A549 (cell line): ENCODE measurements around the gene ERBB2.

Experiments used
- CEBPB ChIP-seq, 2 experiments: fragments of >200 bp in 1 of 2; sonication (Bioruptor Twin) in 1 of 2; formaldehyde crosslinking in 1 of 2; IDR thresholded peaks; 2 replicates each; pipeline ENCODE4 v1.6.1; 2012 to 2016
- EP300 ChIP-seq, 2 experiments: fragments of >200 bp; sonication (Bioruptor Twin); formaldehyde crosslinking; IDR thresholded peaks; 2 replicates in 1 of 2; 3 replicates in 1 of 2; pipeline ENCODE4 v1.6.1; 2016 to 2017
- JUN ChIP-seq, 2 experiments: fragments of >200 bp; sonication (Bioruptor Twin); formaldehyde crosslinking; IDR thresholded peaks; 2 replicates in 1 of 2; 3 replicates in 1 of 2; pipeline ENCODE4 v1.6.1; 2016 to 2017
- KDM1A ChIP-seq: fragments of 200-600 bp; sonication (generic); IDR thresholded peaks from 2 replicates; pipeline ENCODE4 v1.6.1; 2016; ENCODE audit warnings: low read depth, mild to moderate bottlenecking
- MAZ ChIP-seq: fragments of 150-350 bp; IDR thresholded peaks from 2 replicates; pipeline ENCODE4 v1.6.1; 2014; ENCODE audit warnings: antibody characterized with exemption, low read depth, low read length, borderline replicate concordance
- NPAS2 ChIP-seq: fragments of 250-450 bp; sonication (Bioruptor Pico); IDR thresholded peaks from 2 replicates; pipeline ENCODE4 v1.8.0; 2022; ENCODE audit warnings: mild to moderate bottlenecking, moderate library complexity, borderline replicate concordance
- RFX5 ChIP-seq: fragments of 450-650 bp; IDR thresholded peaks from 2 replicates; pipeline ENCODE4 v1.7.1; 2014; ENCODE audit warnings: antibody characterized with exemption, mild to moderate bottlenecking, moderate library complexity
- SREBF2 ChIP-seq: fragments of 450-650 bp; IDR thresholded peaks from 2 replicates; pipeline ENCODE4 v1.6.1; 2014; ENCODE audit warnings: mild to moderate bottlenecking, moderate library complexity
- TF ChIP-seq, protein P1 (sequence below): fragments of >200 bp; sonication (Bioruptor Twin); formaldehyde crosslinking; IDR thresholded peaks from 3 replicates; pipeline ENCODE4 v1.5.1; 2016
- TF ChIP-seq, protein P2 (sequence below): fragments of 250-450 bp; sonication (Bioruptor Pico); IDR thresholded peaks from 2 replicates; pipeline ENCODE4 v1.5.0; 2021; ENCODE audit warnings: mild to moderate bottlenecking, moderate library complexity, borderline replicate concordance

DNA sequence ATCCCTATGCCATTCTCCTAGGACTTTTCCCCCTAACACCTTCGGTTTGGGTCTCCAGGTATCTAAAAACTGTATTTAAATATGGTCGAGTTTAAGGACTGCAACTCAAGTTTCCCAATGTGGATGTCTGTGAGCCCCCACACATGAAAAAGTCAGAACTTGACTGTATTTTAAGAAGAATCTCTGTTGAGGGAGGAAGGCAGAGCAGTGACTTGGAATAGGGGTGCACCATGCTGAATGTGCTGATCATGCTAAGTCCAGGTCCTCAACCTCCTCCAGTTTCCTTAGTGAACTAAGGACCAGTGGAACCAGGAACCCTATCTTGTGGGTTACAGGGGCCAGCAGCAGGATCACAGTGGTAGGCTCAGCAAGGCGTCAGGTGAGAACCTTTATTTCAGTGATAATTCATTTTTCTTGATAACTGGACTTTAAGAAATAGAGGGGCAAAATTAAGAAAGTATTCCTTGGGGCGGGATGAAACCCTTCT, 57.4 kb downstream of the ERBB2 start:
- TF ChIP-seq RFX5 (no peak), KDM1A (no peak), SREBF2 (no peak), NPAS2 (CRISPR knock-in tag) (no peak), EP300 (IDR thresholded peaks at IDR 0.05) (no peak), MAZ (no peak), CEBPB (IDR thresholded peaks at IDR 0.05) (no peak), JUN (IDR thresholded peaks at IDR 0.05) (no peak)
- TF ChIP-seq, protein P1, sequence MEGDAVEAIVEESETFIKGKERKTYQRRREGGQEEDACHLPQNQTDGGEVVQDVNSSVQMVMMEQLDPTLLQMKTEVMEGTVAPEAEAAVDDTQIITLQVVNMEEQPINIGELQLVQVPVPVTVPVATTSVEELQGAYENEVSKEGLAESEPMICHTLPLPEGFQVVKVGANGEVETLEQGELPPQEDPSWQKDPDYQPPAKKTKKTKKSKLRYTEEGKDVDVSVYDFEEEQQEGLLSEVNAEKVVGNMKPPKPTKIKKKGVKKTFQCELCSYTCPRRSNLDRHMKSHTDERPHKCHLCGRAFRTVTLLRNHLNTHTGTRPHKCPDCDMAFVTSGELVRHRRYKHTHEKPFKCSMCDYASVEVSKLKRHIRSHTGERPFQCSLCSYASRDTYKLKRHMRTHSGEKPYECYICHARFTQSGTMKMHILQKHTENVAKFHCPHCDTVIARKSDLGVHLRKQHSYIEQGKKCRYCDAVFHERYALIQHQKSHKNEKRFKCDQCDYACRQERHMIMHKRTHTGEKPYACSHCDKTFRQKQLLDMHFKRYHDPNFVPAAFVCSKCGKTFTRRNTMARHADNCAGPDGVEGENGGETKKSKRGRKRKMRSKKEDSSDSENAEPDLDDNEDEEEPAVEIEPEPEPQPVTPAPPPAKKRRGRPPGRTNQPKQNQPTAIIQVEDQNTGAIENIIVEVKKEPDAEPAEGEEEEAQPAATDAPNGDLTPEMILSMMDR: no peak
- TF ChIP-seq, protein P2, sequence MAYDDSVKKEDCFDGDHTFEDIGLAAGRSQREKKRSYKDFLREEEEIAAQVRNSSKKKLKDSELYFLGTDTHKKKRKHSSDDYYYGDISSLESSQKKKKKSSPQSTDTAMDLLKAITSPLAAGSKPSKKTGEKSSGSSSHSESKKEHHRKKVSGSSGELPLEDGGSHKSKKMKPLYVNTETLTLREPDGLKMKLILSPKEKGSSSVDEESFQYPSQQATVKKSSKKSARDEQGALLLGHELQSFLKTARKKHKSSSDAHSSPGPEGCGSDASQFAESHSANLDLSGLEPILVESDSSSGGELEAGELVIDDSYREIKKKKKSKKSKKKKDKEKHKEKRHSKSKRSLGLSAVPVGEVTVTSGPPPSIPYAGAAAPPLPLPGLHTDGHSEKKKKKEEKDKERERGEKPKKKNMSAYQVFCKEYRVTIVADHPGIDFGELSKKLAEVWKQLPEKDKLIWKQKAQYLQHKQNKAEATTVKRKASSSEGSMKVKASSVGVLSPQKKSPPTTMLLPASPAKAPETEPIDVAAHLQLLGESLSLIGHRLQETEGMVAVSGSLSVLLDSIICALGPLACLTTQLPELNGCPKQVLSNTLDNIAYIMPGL (CRISPR knock-in tag): no peak
